Psoas muscle (tissue), 8 donors: ENCODE data around the gene SEC14L5. TPM values are rescaled to one million over a fixed set of nuclear protein-coding genes. Genes with fewer than 3 reads are reported as not detected.
"Not testable (repeated sequence)": the region's sequence is repeated elsewhere in the genome, so short reads cannot be mapped to it uniquely, and the experiment has no call there.

Experiments used
- ATAC-seq, 4 donors: fragments of 200-7000 bp; cut with Tn5 transposase; one replicate each; pipeline ENCODE4 v1.9.1; 2020; ENCODE audit warnings: moderate library complexity in 3 of 4, mild to moderate bottlenecking in 2 of 4
- DNase-seq, 2 donors: peaks; one replicate each; pipeline ENCODE4 v3.0.0-alpha.2; 2020
- H3K27ac ChIP-seq: fragments of 200-600 bp; one replicate; pipeline ENCODE4 v1.8.0; 2022
- H3K27me3 ChIP-seq, 3 donors: fragments of 200-600 bp in 1 of 3; one replicate each; pipeline versions ENCODE4 v1.6.1 to v1.8.0; 2013 to 2022; ENCODE audit warnings: low read length in 2 of 3, mild to moderate bottlenecking in 2 of 3, moderate library complexity in 1 of 3; ENCODE audit not compliant: insufficient read depth in 3 of 3
- H3K36me3 ChIP-seq, 2 donors: fragments of 200-600 bp in 1 of 2; one replicate each; pipeline versions ENCODE4 v1.6.1 to v1.8.0; 2013 to 2022; ENCODE audit warnings: low read depth in 1 of 2, mild to moderate bottlenecking in 1 of 2, moderate library complexity in 1 of 2; ENCODE audit not compliant: insufficient read depth in 1 of 2
- H3K4me1 ChIP-seq: fragments of 200-600 bp; one replicate; pipeline ENCODE4 v1.8.0; 2022
- H3K4me3 ChIP-seq: fragments of 200-600 bp; one replicate; pipeline ENCODE4 v1.8.0; 2022; ENCODE audit warnings: mild to moderate bottlenecking
- H3K9me3 ChIP-seq: fragments of 200-600 bp; one replicate; pipeline ENCODE4 v1.8.0; 2022
- WGBS, 3 donors: extraction: QIAGEN DNeasy Blood & Tissue Kit; methylation state at CpG; one replicate each; pipeline versions ENCODE4 v1.1.6 to v1.1.7; 2013; 5-methylcytosine and 5-hydroxymethylcytosine counted together
- intact Hi-C, 2 donors: fragments of 100-400 bp; cut with DNase I; formaldehyde crosslinking; loops; one replicate each; pipeline versions ENCODE4 v1.11.0 to v1.14.2; 2022
- polyA plus RNA-seq, 3 donors: library from polyadenylated mRNA; stranded (reverse); fragments of 200-250 nt; gene quantifications; one replicate each; pipeline ENCODE4 v1.2.3, GENCODE V29; 2013
- total RNA-seq, 4 donors: library from RNA; stranded (reverse); fragmentation: NEBNext Ultra II Directional in 2 of 4; extraction: Animal tissue kit (Norgen Biotek cat#: 25700) in 2 of 4; gene quantifications; one replicate each; pipeline versions ENCODE4 v1.2.1 to v1.2.4, GENCODE V29; 2021 to 2023
- TF ChIP-seq, protein P1 (sequence below): fragments of 200-600 bp; IDR thresholded peaks from one replicate; pipeline ENCODE4 v1.8.0; 2022; ENCODE audit warnings: antibody characterized with exemption
- donor health status: healthy with polysubstance abuse.
- donor health status: DM: no; HTN: no; CAD: no; lungs with moderate emphysema.
- donor health status: Bipolar disorder and iron deficiency.
- donor health status: healthy.
- donor health status: DM: yes; HTN: yes; CAD: no.
- donor health status: DM: no; HTN: no; CAD: no.
- donor health status: DM: no; HTN: no; CAD: no.
- donor health status: DM: yes; HTN: yes; CAD: no.

SEC14L5 gene
- total and polyA plus RNA-seq, 7 donors: 0.23 to 0.88 (median 0.42) TPM

DNA sequence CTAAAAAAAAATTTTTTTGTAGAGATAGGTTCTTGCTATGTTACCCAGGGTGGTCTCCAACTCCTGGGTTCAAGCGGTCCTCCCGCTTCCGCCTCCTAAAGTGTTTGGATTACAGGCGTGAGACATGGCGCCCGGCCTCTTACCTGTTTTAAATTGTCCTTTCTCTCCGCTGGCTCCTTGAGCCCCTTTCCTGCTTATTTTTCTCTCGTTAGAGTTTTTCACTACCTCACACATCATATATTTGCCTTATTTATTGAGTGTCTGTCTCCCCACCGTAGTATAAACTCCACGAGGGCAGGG, 760 bp upstream of the SEC14L5 start:
- no peaks in the 10 kb centered on the region for H3K27me3 ChIP-seq
- H3K9me3 ChIP-seq: no peaks in the 10 kb centered on the region
- intact Hi-C loops: loop anchor here (5.0 to 10.0 kb wide), 5 partner anchors 110 to 453 kb away; partner anchors contain the start of genes GLYR1 (in 1 of the 2), NUDT16L1 (in 1 of the 2), UBN1 (in 1 of the 2) and ZNF500 (in 1 of the 2)
- ATAC-seq (no peak), DNase-seq (no peak)
- 32 to 34% (median 32%) methylated on average over 10 of the region's 10 CpGs for WGBS, 3 donors
- TF ChIP-seq, protein P1, sequence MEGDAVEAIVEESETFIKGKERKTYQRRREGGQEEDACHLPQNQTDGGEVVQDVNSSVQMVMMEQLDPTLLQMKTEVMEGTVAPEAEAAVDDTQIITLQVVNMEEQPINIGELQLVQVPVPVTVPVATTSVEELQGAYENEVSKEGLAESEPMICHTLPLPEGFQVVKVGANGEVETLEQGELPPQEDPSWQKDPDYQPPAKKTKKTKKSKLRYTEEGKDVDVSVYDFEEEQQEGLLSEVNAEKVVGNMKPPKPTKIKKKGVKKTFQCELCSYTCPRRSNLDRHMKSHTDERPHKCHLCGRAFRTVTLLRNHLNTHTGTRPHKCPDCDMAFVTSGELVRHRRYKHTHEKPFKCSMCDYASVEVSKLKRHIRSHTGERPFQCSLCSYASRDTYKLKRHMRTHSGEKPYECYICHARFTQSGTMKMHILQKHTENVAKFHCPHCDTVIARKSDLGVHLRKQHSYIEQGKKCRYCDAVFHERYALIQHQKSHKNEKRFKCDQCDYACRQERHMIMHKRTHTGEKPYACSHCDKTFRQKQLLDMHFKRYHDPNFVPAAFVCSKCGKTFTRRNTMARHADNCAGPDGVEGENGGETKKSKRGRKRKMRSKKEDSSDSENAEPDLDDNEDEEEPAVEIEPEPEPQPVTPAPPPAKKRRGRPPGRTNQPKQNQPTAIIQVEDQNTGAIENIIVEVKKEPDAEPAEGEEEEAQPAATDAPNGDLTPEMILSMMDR: no peak
- peaks cover 13% of the 10 kb centered on the region for H3K4me1 ChIP-seq
- peak overlapping the region; percentile 73 for H3K4me3 ChIP-seq
- no peaks in the 10 kb centered on the region for H3K36me3 ChIP-seq
- H3K27ac ChIP-seq: peak overlapping the region; percentile 58

DNA sequence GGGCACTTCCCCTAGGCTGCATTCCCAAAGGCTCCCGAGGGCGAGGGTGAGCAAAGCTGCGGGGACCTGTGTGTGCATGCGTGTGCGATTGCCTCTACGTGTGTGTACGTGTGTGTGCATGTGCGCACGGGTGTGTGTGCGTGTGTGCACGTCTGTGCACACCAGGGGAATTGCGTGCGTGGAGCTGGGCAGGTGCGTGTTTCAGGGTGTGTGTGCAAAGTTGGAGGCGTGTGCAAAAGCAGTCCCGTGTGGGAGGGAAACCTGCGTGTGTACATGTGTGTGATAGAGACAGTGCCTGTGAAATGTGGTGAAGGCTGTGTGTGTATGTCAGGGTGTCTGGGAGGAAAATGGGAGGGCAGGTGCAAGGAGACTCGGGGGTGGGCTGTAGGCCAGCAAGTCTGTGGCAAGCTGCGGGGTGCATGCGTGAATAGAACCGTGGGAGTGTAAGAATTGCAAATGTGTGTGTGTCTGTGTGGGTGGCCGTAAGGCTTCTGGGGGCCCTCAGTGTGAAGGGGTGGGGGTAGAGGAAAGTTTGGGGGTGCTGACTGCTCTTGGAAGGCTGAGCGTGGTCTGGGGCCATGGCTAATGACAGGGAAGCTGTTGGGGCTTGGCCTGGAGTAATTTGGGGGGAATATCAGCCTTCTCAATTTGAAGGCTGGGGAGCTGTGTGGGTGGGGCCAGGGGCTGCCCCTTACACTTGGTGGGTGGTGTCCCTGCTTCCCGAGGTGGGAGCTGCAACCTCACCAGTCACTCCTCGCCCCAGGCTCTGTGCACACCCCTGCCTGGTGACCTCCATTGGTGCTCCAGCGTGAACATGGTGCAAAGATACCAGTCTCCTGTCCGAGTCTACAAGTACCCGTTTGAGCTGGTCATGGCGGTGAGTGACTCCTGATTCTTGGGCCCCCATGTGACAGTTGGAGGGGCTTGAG, 644 bp downstream of the SEC14L5 start:
- H3K36me3 ChIP-seq: no peaks in the 10 kb centered on the region
- peak in 1 of 2 donors; percentile 59 for DNase-seq
- H3K27ac ChIP-seq: no peak overlapping the region
- no peaks in the 10 kb centered on the region for H3K27me3 ChIP-seq
- no peaks in the 10 kb centered on the region for H3K9me3 ChIP-seq
- H3K4me1 ChIP-seq: peaks cover 13% of the 10 kb centered on the region
- WGBS, 3 donors: 30 to 39% (median 33%) methylated on average over 29 of the region's 29 CpGs
- TF ChIP-seq, protein P1: no peak
- H3K4me3 ChIP-seq: peak overlapping the region; percentile 73
- intact Hi-C loops: loop anchor here (5.0 to 10.0 kb wide), 5 partner anchors 111 to 454 kb away; partner anchors contain the start of genes GLYR1 (in 1 of the 2), NUDT16L1 (in 1 of the 2), UBN1 (in 1 of the 2) and ZNF500 (in 1 of the 2)
- no peak for ATAC-seq

DNA sequence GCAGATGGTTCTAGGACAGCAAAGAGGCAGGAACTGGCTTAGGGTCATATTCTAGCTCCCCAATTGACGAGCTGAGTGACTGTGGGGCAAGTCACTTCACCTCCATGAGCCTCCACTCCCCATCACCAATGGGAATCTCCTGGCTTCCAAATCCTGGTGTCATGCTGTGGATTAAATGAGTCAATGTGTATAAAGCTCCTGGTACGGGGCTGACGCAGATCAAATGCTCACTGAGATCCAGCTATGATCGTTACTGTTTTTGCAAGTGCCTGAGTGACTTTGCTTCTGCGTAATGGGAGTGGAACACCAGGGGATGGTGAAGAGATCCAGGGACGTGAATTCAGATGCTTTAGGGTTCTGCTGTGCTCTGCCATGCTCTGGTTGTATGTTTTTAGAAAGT, 2.4 kb downstream of the SEC14L5 start:
- Histone ChIP-seq H3K27ac (no peak overlapping the region), H3K9me3 (no peaks in the 10 kb centered on the region), H3K4me1 (peaks cover 13% of the 10 kb centered on the region), H3K4me3 (no peak overlapping the region), H3K27me3 (no peaks in the 10 kb centered on the region), H3K36me3 (no peaks in the 10 kb centered on the region)
- DNase-seq: peak in 1 of 2 donors; percentile 0
- TF ChIP-seq, protein P1: no peak
- WGBS, 3 donors: 67 to 78% (median 71%) methylated on average over 6 of the region's 6 CpGs
- intact Hi-C loops: no loop called here
- no peak for ATAC-seq

DNA sequence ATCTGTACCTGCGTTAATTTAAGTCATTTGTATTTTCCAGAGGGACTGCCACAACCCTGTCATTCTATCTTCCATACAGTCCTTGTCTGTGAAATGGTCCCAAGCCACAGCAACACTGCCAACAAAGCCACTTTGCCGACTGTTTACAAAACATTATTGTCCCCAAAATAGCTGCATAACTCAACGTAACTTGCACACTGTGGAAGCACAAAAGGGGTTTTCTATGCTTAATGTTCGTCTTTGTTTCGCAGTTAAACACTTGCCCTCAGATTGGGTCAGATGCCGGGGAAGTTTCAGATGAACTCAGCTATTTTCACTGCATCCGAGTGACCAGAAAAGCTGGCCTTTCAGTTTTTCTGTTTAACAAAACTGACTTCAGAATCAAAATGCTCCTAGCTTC, 4.6 kb downstream of the SEC14L5 start:
- no peak for DNase-seq
- H3K4me1 ChIP-seq: no peaks in the 10 kb centered on the region
- intact Hi-C loops: no loop called here
- H3K27ac ChIP-seq: no peak overlapping the region
- TF ChIP-seq, protein P1: no peak
- no peak for ATAC-seq
- H3K36me3 ChIP-seq: no peaks in the 10 kb centered on the region
- 48 to 60% (median 50%) methylated on average over 7 of the region's 7 CpGs for WGBS, 3 donors
- no peaks in the 10 kb centered on the region for H3K27me3 ChIP-seq
- H3K9me3 ChIP-seq: no peaks in the 10 kb centered on the region
- H3K4me3 ChIP-seq: no peak overlapping the region

DNA sequence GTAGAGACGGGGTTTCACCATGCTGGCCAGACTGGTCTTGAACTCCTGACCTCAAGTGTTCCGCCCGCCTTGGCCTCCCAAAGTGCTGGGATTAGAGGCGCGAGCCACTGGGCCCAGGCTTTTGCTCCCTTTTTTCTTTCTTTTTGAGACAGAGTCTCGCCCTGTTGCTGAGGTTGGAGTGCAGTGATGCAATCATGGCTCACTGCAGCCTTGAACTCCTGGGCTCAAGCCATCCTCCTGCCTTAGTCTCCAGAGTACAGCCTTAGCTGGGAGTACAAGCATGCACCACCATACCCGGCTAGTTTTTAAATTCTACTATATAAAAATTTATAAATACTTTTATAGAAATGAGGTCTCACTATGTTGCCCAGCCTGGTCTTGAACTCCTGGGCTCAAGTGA, 5.4 kb downstream of the SEC14L5 start:
- H3K27ac ChIP-seq, H3K4me3 ChIP-seq, H3K27me3 ChIP-seq, intact Hi-C loops, H3K36me3 ChIP-seq, H3K4me1 ChIP-seq, ATAC-seq, H3K9me3 ChIP-seq: not testable (repeated sequence)
- peak in 1 of 2 donors; percentile 19 for DNase-seq
- WGBS, 3 donors: 81 to 88% (median 82%) methylated on average over 7 of the region's 7 CpGs
